Osteocyte (in vitro differentiated cells): Measurements from ENCODE around the gene NT5C2. TPM values are rescaled to one million over a fixed set of nuclear protein-coding genes. Genes with fewer than 3 reads are reported as not detected.
"Not testable (repeated sequence)": the region's sequence is repeated elsewhere in the genome, so short reads cannot be mapped to it uniquely, and the experiment has no call there.

Experiments
- DNase-seq: peaks from one replicate; pipeline ENCODE4 v3.0.0; 2021; ENCODE audit warnings: mixed read lengths; ENCODE audit not compliant: unreplicated experiment; ENCODE audit errors: extremely low spot score
- H3K27ac Mint-ChIP-seq: one replicate; pipeline ENCODE4 v1.8.0; 2021; ENCODE audit warnings: mild to moderate bottlenecking, mixed read lengths; ENCODE audit not compliant: unreplicated experiment
- H3K27me3 Mint-ChIP-seq: one replicate; pipeline ENCODE4 v1.8.0; 2021; ENCODE audit warnings: mixed read lengths; ENCODE audit not compliant: unreplicated experiment
- H3K36me3 Mint-ChIP-seq: one replicate; pipeline ENCODE4 v1.8.0; 2021; ENCODE audit warnings: mixed read lengths; ENCODE audit not compliant: unreplicated experiment
- H3K4me1 Mint-ChIP-seq: one replicate; pipeline ENCODE4 v1.8.0; 2021; ENCODE audit warnings: mixed read lengths; ENCODE audit not compliant: unreplicated experiment
- H3K4me3 Mint-ChIP-seq: one replicate; pipeline ENCODE4 v1.8.0; 2021; ENCODE audit warnings: mild to moderate bottlenecking, moderate library complexity, mixed read lengths; ENCODE audit not compliant: unreplicated experiment
- H3K9me3 Mint-ChIP-seq: one replicate; pipeline ENCODE4 v1.8.0; 2021; ENCODE audit warnings: mixed read lengths; ENCODE audit not compliant: unreplicated experiment
- CTCF ChIP-seq: fragments of 200-600 bp; sonication (generic); IDR thresholded peaks from 2 replicates; pipeline ENCODE4 v1.5.0; 2021; ENCODE audit warnings: antibody characterized with exemption, mild to moderate bottlenecking, moderate library complexity
- total RNA-seq: library from RNA; stranded (reverse); gene quantifications from 2 replicates; pipeline ENCODE4 v1.2.1, GENCODE V29; 2021

NT5C2 gene
- total RNA-seq, 1 donor from 2014 or later = 64.0 TPM

- DNase-seq = no peak
- Mint-ChIP-seq H3K27me3 (no peaks in the 10 kb centered on the region), H3K4me1 (peaks cover 53% of the 10 kb centered on the region), H3K36me3 (peaks cover 23% of the 10 kb centered on the region), H3K9me3 (no peaks in the 10 kb centered on the region), H3K4me3 (no peak overlapping the region), H3K27ac (no peak overlapping the region)
- TF ChIP-seq CTCF = no peak
Measured at GRCh38 chr10:103147645-103148044, 45.4 kb downstream of the NT5C2 start.

GRCh38 chr10:103145860-103146466 lies 47.1 kb downstream of the NT5C2 start:
- Mint-ChIP-seq H3K4me1 (peaks cover 54% of the 10 kb centered on the region), H3K27ac (peak overlapping the region; percentile 87), H3K27me3 (no peaks in the 10 kb centered on the region), H3K9me3 (no peaks in the 10 kb centered on the region), H3K36me3 (peaks cover 21% of the 10 kb centered on the region), H3K4me3 (peak overlapping the region; percentile 10)
- no peak for TF ChIP-seq CTCF
- no peak for DNase-seq

DNA sequence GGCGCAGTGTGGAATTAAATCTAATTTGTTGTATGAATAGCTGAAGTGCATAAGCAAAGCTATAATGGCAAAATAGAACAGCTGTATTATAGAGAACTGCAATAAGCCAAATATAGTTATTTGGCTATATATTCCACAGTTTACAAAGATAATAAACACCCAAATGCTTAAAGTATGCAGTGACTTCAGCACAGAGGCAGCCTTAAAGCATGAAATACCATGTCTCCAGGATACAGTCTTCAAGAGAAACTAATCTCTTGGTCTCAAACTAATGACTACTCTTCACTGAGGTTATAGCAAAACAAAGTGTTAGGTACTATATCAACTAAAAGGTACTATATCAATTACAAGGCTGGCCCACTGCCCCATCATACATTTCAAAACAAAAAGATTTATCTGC lies 48.0 kb downstream of the NT5C2 start:
- TF ChIP-seq CTCF = no peak
- no peaks in the 10 kb centered on the region for H3K27me3 Mint-ChIP-seq
- H3K4me1 Mint-ChIP-seq = peaks cover 51% of the 10 kb centered on the region
- H3K9me3 Mint-ChIP-seq = no peaks in the 10 kb centered on the region
- peak overlapping the region; percentile 87 for H3K27ac Mint-ChIP-seq
- H3K36me3 Mint-ChIP-seq = peaks cover 18% of the 10 kb centered on the region
- H3K4me3 Mint-ChIP-seq = peak overlapping the region; percentile 24
- DNase-seq = no peak

DNA sequence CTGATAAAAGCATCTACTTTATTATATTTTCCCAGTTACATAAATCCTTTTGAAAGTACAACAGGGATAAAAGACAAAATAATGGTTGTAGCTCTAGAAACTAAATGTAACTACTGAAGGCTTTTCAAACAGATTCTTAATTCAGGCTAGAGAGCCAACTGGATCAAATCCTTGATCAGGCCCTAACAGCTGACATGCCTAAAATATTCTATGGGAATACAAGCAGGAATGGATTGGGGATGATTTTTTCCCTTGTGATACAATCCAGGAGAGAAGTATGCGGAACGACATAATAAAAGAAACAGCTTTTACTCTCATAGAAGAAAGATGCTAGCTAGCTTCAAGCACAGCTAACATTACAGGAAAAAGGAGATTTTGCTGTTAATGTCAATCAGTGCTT lies 49.0 kb downstream of the NT5C2 start:
- H3K27ac Mint-ChIP-seq = peak overlapping the region; percentile 52
- peaks cover 47% of the 10 kb centered on the region for H3K4me1 Mint-ChIP-seq

GRCh38 chr10:103143641-103144040 lies 49.4 kb downstream of the NT5C2 start:
- not testable (repeated sequence) for H3K27ac Mint-ChIP-seq, DNase-seq, H3K27me3 Mint-ChIP-seq, H3K9me3 Mint-ChIP-seq, H3K4me3 Mint-ChIP-seq
- H3K36me3 Mint-ChIP-seq = peaks cover 17% of the 10 kb centered on the region
- peaks cover 47% of the 10 kb centered on the region for H3K4me1 Mint-ChIP-seq

More for the DNA sequence above, 49.0 kb downstream of the NT5C2 start:
- Mint-ChIP-seq H3K27me3 (no peaks in the 10 kb centered on the region), H3K36me3 (peaks cover 17% of the 10 kb centered on the region), H3K9me3 (no peaks in the 10 kb centered on the region), H3K4me3 (no peak overlapping the region)
- no peak for TF ChIP-seq CTCF
- no peak for DNase-seq

DNA sequence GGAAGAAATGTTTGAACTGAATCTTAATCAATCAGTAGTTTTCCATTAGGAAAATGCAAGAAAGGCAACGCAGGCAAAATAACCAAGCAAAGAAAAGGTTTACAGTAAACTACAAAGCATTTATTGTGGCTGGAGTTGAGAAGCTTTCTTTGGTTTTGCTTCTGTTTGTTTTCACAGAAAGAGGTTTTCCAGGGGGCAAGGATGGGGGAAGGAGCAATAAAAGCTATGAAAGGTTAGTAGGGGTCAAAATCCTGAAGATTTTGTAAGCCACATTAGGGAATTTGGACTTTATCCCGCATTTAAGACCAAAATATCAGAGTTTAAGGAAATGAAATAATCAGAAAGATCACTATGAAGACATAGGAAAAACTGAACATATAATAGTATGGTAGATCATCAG lies 51.1 kb downstream of the NT5C2 start:
- H3K27me3 Mint-ChIP-seq = no peaks in the 10 kb centered on the region
- peaks cover 39% of the 10 kb centered on the region for H3K4me1 Mint-ChIP-seq
- TF ChIP-seq CTCF = no peak
- H3K36me3 Mint-ChIP-seq = peaks cover 25% of the 10 kb centered on the region
- peak overlapping the region; percentile 50 for H3K27ac Mint-ChIP-seq
- H3K9me3 Mint-ChIP-seq = no peaks in the 10 kb centered on the region
- no peak for DNase-seq
- no peak overlapping the region for H3K4me3 Mint-ChIP-seq
